Mammary microvascular endothelial cell (primary cell): ENCODE data around the gene SDE2. TPM values are rescaled to one million over a fixed set of nuclear protein-coding genes. Genes with fewer than 3 reads are reported as not detected.

Source experiments
- total RNA-seq: library from RNA; depleted of rRNA; stranded (reverse); fragments of >200 nt; gene quantifications from 2 replicates; pipeline ENCODE4 v1.2.3, GENCODE V29; 2015

Gene SDE2
- total RNA-seq = 11.9 and 13.5 TPM in 2 replicates

DNA sequence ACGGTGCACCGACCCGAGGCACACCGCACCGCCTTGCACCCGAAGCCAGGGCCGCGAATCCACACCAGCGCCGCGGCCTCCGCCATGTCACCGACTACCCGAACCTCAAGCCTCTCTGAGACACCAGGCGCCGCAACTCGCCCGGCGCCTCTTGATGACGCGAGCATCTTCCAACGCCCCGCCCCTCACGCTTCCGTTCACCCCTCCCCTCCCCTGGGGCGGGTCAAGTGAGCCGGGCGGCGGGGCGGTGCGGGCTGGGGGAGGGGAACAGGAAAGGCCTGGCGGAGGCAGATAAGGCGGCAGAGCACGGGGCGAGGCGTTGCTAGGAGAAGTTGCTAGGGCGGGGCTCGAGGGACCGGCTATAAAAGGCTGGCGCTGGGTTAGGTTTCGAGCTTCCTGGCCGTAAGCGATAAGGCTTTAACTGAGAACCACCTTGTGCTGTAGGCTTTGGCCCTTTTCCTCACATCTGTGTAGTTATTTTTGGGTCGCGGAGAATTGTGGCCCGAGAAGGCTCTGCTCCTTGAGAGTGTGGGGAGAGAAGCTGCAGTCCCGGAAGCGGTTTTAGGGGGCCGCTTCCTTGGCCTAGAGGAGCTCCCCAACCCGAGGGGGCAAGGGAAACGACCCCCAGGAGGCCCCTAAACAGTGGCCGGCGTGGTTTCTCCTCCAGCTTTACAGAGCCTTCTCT lies at the start of gene SDE2:
SDE2 (minus strand) TSS at position 117 of the 685 bp plus-strand sequence; CDS start at position 86, 31 bp downstream.

GRCh38 chr1:225941187-225941941 lies 57.8 kb downstream of the SDE2 start, which contains the start of gene LEFTY2:
Gene LEFTY2, minus strand, starts transcription at chr1:225941220. Its CDS starts 80 bp downstream, at chr1:225941140.

Other genes starting within 250 kb of the SDE2 start
- gene SRP9, start 221.5 kb downstream of the SDE2 start, total RNA-seq = 297 and 324 TPM in 2 replicates
- gene EPHX1, start 189.2 kb downstream of the SDE2 start, total RNA-seq = 39.4 and 43.9 TPM in 2 replicates
- gene TMEM63A, start 117.0 kb downstream of the SDE2 start, total RNA-seq = 8.8 and 10.2 TPM in 2 replicates
- gene LEFTY1, start 110.2 kb downstream of the SDE2 start, total RNA-seq = not detected in 2 replicates
- gene PYCR2, start 75.1 kb downstream of the SDE2 start, total RNA-seq = 41.6 and 45.2 TPM in 2 replicates
- not detected in 2 replicates for gene LEFTY2, start 58.1 kb downstream of the SDE2 start, total RNA-seq
- 288 and 309 TPM in 2 replicates for gene H3-3A, start 63.4 kb upstream of the SDE2 start, total RNA-seq
- 35.9 and 38.4 TPM in 2 replicates for gene ACBD3, start 187.4 kb upstream of the SDE2 start, total RNA-seq
- 0.20 TPM in 1 of 2 replicates, not detected in the other for gene MIXL1, start 224.3 kb upstream of the SDE2 start, total RNA-seq